ENCODE results near the gene ANKRD11.
"Not testable (repeated sequence)": the region's sequence is repeated elsewhere in the genome, so short reads cannot be mapped to it uniquely, and the experiment has no call there.

ANKRD11 gene

GRCh38 chr16:89244754-89245153 lies 245.6 kb downstream of the ANKRD11 start:
- DNase-seq (ENCODE audit: low read depth, low spot score), result no peak

GRCh38 chr16:89244264-89244663 lies 246.1 kb downstream of the ANKRD11 start:
- DNase-seq (ENCODE audit: low read depth, low spot score), result not testable (repeated sequence)

- DNase-seq (ENCODE audit: low read depth, low spot score), result no peak
Observed at GRCh38 chr16:89243664-89244063, 246.7 kb downstream of the ANKRD11 start.

- DNase-seq (ENCODE audit: low read depth, low spot score), result no peak
Observed at GRCh38 chr16:89242795-89243200, 247.6 kb downstream of the ANKRD11 start.

GRCh38 chr16:89241187-89242007 lies 249.0 kb downstream of the ANKRD11 start:
- peak; percentile 56 for DNase-seq (ENCODE audit: low read depth, low spot score)

- DNase-seq (ENCODE audit: low read depth, low spot score), result no peak
Observed at GRCh38 chr16:89237733-89238132, 252.6 kb downstream of the ANKRD11 start.

GRCh38 chr16:89233678-89234490 lies 256.5 kb downstream of the ANKRD11 start:
- DNase-seq (ENCODE audit: low read depth, low spot score), result no peak

- DNase-seq (ENCODE audit: low read depth, low spot score), result no peak
Observed at GRCh38 chr16:89232107-89232506, 258.3 kb downstream of the ANKRD11 start.

- DNase-seq (ENCODE audit: low read depth, low spot score), result no peak
Observed at GRCh38 chr16:89230255-89230654, 260.1 kb downstream of the ANKRD11 start.

- DNase-seq (ENCODE audit: low read depth, low spot score), result no peak
Observed at GRCh38 chr16:89224665-89225064, 265.7 kb downstream of the ANKRD11 start.

- DNase-seq (ENCODE audit: low read depth, low spot score), result no peak
Observed at GRCh38 chr16:89222931-89223330, 267.4 kb downstream of the ANKRD11 start.

- no peak for DNase-seq (ENCODE audit: low read depth, low spot score)
Observed at GRCh38 chr16:89221604-89222003, 268.8 kb downstream of the ANKRD11 start.

GRCh38 chr16:89219365-89219764 lies 271.0 kb downstream of the ANKRD11 start:
- no peak for DNase-seq (ENCODE audit: low read depth, low spot score)
